IPS-NIHi11 (cell line): ENCODE results near the gene SLC6A20.
A peak's percentile ranks its signal among the peaks of the same experiment; 100 is the strongest.

Source experiments
- DNase-seq: peaks from one replicate; pipeline ENCODE4 v3.0.0; 2012; ENCODE audit warnings: mixed read lengths, low spot score

The SLC6A20 gene

DNA sequence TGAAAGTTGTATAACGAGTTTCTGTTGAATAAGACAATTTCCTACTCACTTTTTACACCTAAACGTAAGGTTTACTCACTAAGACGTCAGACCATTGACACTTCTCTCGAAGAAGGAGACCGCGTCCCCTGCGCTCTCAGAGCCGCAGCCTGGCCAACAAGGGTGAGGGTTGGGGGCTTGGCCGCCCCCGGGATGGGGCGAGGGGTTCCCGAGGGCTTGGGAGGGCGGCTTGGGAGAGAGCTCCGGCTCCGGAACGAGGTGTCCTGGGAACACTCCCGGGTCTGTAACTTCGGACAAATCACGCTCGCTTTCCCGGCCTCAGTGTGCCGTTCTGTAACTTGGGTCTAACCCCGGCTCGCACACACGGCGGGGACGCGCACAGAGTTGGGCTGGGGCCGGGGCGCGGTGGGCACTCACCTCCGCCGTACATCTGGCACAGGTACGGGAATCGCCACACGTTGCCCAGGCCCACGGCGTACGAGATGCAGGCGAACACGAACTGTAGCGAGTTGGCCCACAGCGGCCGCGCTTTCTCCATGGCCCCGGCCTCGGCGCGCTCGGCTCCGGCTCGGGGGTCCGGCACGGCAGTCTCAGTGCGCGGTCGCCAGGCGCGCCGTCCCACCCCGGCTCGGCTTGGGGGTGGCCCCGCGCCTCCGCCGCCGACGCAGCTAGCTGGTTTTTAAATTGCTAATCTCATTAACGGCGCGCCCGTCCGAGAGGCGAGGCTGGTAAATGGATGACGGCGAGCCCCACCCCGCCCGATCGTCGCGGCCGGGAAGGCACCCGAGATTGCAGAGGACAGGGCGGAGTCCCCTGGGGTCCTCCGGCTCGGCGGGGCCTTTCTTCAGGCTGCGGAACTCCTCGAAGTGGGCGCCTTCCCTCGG is at the start of gene SLC6A20:
Gene SLC6A20, minus strand, starts transcription at position 655 of the 884 bp plus-strand sequence. Its CDS starts 117 bp downstream, at position 538.
- peak; percentile 67 for DNase-seq

DNA sequence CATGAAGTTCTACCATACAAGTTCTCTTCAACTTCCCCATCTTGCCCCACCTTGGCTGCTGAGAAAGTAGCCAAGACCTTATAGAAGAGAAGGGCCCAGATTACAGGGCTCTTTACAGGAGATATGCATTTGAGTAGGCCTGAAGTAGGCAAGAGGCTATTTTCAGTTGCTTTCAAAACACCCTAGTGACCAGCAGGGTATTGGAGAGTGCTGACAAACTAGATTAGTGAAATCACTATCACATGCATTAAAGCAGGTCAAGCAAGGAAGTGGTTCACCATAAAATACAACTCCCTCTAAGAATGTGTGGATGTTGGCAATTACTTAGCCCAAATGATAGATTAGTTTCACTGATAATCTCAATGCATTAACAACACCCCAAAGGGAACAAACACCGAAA is 48.3 kb upstream of the SLC6A20 start:
- no peak for DNase-seq

GRCh38 chr3:45842851-45843625 is 46.7 kb upstream of the SLC6A20 start:
- DNase-seq = no peak

GRCh38 chr3:45841757-45842491 is 45.6 kb upstream of the SLC6A20 start, which contains the start of gene LZTFL1:
Gene LZTFL1, minus strand, starts transcription at chr3:45842119. Its CDS starts 128 bp downstream, at chr3:45841991.
- peak; percentile 94 for DNase-seq

GRCh38 chr3:45841420-45841756 is 45.1 kb upstream of the SLC6A20 start:
- DNase-seq = no peak

DNA sequence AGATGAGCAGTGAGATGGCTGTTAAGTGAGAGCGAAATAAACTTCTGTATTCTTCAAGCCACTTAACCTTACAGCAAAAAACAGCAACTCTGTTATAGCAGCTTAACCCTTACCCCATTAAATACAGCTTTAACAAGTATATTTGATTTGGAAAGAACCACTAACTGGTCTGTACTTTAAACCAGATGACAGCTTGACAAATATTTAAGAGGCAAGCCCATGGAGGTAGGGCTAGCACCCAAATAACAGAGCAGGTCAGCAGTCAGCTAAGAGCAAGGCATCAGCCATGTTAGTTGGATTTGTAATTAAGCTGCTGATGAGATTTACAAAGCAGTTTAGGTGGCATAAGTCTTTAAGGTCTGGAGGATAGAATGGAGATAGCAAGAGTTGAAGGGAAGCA is 42.1 kb upstream of the SLC6A20 start:
- DNase-seq = no peak

DNA sequence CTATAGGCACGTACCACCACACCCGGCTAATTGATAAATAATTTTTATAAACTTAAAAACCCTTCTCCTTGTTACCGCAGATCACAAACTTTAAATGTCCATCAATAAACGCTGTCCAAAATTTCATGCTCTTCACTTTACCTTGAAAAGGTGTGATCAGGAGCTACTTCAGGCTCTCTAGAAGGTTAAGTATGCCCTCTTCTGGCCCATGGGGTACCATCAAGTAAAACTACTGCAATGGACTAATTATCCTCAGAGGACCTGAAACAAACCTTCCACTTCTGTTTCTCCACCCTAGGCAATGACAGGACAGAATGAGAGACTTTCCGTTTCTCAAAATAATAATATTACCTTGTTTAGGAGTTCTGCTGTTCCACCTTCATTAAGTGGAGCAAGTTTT is 36.4 kb upstream of the SLC6A20 start:
- peak; percentile 30 for DNase-seq

GRCh38 chr3:45830121-45830520 is 33.8 kb upstream of the SLC6A20 start:
- DNase-seq = no peak

- no peak for DNase-seq
Measured at GRCh38 chr3:45826908-45827307, 30.6 kb upstream of the SLC6A20 start.

- no peak for DNase-seq
Measured at GRCh38 chr3:45826321-45826720, 30.0 kb upstream of the SLC6A20 start.

GRCh38 chr3:45821127-45821526 is 24.8 kb upstream of the SLC6A20 start:
- no peak for DNase-seq

- DNase-seq = no peak
Measured at GRCh38 chr3:45819543-45819942, 23.2 kb upstream of the SLC6A20 start.

DNA sequence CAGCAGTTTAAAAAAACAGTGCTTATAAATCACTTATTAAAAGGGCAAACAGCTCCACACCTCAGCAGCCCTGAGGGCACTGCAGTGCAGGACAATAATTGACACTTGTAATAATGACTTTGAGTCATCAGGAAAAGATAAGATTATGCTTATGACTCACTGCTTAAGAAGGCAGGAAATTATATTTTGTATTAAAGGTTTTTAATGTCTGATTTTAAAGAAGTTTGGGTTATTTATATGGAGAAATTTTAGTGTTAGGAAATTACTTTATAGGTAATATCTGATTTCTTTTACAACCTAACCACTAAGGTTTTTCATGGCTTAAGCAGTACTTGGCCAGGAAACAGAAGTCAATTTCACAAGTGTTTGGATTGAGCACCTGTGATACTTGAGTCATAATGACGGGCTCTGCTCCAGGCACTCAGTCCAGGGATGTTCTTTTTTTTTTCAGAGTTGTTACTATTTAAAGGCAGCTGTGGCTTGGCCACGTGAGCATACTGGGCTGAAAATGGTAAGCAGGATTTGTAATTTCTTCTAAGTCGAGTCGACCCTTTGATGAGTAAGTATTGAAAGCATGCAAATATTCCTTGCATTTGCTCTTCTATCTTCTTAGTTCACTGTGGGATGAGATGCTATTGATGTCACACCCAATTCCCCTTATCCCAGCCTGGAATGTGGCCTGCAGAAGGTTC is 21.6 kb upstream of the SLC6A20 start:
- DNase-seq = no peak

- DNase-seq = no peak
Measured at GRCh38 chr3:45816544-45816943, 20.2 kb upstream of the SLC6A20 start.

DNA sequence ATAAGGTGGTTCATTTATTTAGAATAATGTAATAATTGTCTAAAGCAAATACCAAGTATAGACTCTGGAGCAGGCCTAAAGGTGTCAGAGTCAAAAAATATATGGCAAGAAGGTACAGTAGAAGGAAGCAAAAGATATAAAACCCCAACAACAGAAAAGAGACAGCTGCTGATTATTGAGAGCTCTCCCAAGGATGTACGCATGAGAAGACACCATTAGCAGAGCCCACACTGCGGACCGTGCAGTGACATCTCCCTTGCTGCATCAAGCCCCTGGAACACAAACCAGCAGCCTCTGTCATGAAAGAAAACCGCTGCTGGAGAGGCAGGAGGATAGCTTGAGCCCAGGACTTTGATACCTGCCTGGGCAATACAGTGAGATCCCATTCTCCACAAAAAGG is 18.0 kb upstream of the SLC6A20 start:
- no peak for DNase-seq

- DNase-seq = no peak
Measured at GRCh38 chr3:45807681-45808540, 11.6 kb upstream of the SLC6A20 start.

- DNase-seq = no peak
Measured at GRCh38 chr3:45807133-45807532, 10.8 kb upstream of the SLC6A20 start.

DNA sequence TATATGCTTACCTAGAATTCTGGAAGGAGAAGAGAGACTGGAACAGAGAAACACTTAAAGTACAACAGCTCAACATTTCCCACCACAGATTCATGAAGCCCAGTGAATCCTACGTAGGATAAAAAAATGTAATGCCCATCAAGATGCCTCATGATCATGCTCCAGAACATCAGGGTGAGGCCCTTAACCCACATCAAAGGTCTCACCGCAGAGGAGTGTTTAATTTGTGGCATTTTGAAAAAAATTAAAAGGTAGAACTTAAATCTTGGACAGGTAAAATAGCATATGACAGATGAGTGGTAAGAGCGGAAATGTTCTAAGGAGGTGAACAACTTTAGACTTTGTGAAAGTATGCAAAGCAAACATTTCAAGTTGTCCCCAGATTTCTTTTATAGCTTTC is 9.7 kb upstream of the SLC6A20 start:
- no peak for DNase-seq

- DNase-seq = no peak
Measured at GRCh38 chr3:45803252-45803935, 7.1 kb upstream of the SLC6A20 start.

DNA sequence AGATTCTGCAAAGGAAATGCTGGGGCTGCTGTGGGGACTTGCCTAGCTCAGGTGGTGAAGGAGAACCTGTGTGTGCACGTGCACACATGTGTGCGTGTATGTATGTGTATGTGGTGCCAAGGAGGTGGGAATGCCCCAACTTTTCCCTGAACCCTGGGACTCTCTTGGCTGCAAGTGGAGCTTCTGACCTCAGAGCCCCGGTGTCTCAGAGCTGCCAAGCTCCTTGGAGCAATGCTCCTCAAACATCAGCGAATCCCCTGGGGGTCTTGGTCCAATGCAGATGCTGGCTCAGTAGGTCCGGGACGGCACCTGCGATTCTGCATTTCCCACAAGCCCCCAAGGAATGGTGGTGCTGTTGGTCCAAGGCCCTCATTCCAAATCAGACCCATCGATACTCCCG is 5.8 kb upstream of the SLC6A20 start:
- DNase-seq = no peak
